H9 (cell line): ENCODE measurements around the gene SH3RF3. TPM values are rescaled to one million over a fixed set of nuclear protein-coding genes. Genes with fewer than 3 reads are reported as not detected.

Source experiments
- DNase-seq: peaks from one replicate; pipeline ENCODE4 v3.0.0-alpha.2; 2017
- H2AFZ ChIP-seq: one replicate; pipeline ENCODE4 v1.6.1; 2013; ENCODE audit warnings: mild to moderate bottlenecking, low read length, control low read depth, moderate library complexity
- H2AK5ac ChIP-seq: 2 replicates; pipeline ENCODE4 v1.6.1; 2013; ENCODE audit warnings: low read length, control low read depth, mixed read lengths; ENCODE audit not compliant: insufficient read length
- H2BK120ac ChIP-seq: one replicate; pipeline ENCODE4 v1.6.1; 2013; ENCODE audit warnings: low read depth, mild to moderate bottlenecking, low read length, control low read depth, inconsistent platforms; ENCODE audit not compliant: poor library complexity, severe bottlenecking
- H2BK12ac ChIP-seq: 2 replicates; pipeline ENCODE4 v1.6.1; 2013; ENCODE audit warnings: low read length, control low read depth, mixed read lengths, low read depth; ENCODE audit not compliant: insufficient read length
- H2BK15ac ChIP-seq: 2 replicates; pipeline ENCODE4 v1.6.1; 2013; ENCODE audit warnings: low read depth, low read length, control low read depth
- H2BK20ac ChIP-seq: one replicate; pipeline ENCODE4 v1.6.1; 2013; ENCODE audit warnings: low read depth, mild to moderate bottlenecking, low read length, control low read depth, inconsistent platforms; ENCODE audit not compliant: poor library complexity, severe bottlenecking
- H2BK5ac ChIP-seq: 2 replicates; pipeline ENCODE4 v1.6.1; 2013; ENCODE audit warnings: low read length, control low read depth, mixed read lengths; ENCODE audit not compliant: insufficient read length
- H3K14ac ChIP-seq: 2 replicates; pipeline ENCODE4 v1.6.1; 2013; ENCODE audit warnings: low read length, control low read depth; ENCODE audit not compliant: insufficient read depth
- H3K18ac ChIP-seq: 2 replicates; pipeline ENCODE4 v1.6.1; 2013; ENCODE audit warnings: low read depth, mild to moderate bottlenecking, mixed read lengths, low read length, control low read depth; ENCODE audit not compliant: insufficient read length
- H3K23ac ChIP-seq: 2 replicates; pipeline ENCODE4 v1.6.1; 2013; ENCODE audit warnings: low read length, control low read depth, mixed read lengths, low read depth; ENCODE audit not compliant: insufficient read length
- H3K23me2 ChIP-seq: 2 replicates; pipeline ENCODE4 v1.6.1; 2013; ENCODE audit warnings: low read depth, mild to moderate bottlenecking, mixed read lengths, low read length, control low read depth; ENCODE audit not compliant: insufficient read length, poor library complexity, severe bottlenecking
- H3K27ac ChIP-seq: 2 replicates; pipeline ENCODE4 v1.5.1; 2013; ENCODE audit warnings: low read length, control low read depth, mixed read lengths, low read depth; ENCODE audit not compliant: insufficient read length
- H3K27me3 ChIP-seq: 2 replicates; pipeline ENCODE4 v1.6.1; 2013; ENCODE audit warnings: low read length, control low read depth, inconsistent platforms; ENCODE audit not compliant: insufficient read depth
- H3K4ac ChIP-seq: 2 replicates; pipeline ENCODE4 v1.6.1; 2013; ENCODE audit warnings: low read depth, mild to moderate bottlenecking, control low read depth, inconsistent platforms, low read length, moderate library complexity
- H3K4me1 ChIP-seq: 2 replicates; pipeline ENCODE4 v1.6.1; 2013; ENCODE audit warnings: low read length, control low read depth, inconsistent platforms; ENCODE audit not compliant: insufficient read depth
- H3K4me2 ChIP-seq: 2 replicates; pipeline ENCODE4 v1.6.1; 2013; ENCODE audit warnings: low read length, control low read depth, mixed read lengths; ENCODE audit not compliant: insufficient read length, insufficient read depth
- H3K56ac ChIP-seq: 2 replicates; pipeline ENCODE4 v1.6.1; 2013; ENCODE audit warnings: low read depth, mild to moderate bottlenecking, mixed read lengths, low read length, control low read depth; ENCODE audit not compliant: insufficient read length
- H3K79me1 ChIP-seq: 2 replicates; pipeline ENCODE4 v1.6.1; 2013; ENCODE audit warnings: low read depth, mild to moderate bottlenecking, moderate library complexity, low read length, control low read depth, inconsistent platforms; ENCODE audit not compliant: insufficient read depth, poor library complexity, severe bottlenecking
- H3K79me2 ChIP-seq: 2 replicates; pipeline ENCODE4 v1.6.1; 2013; ENCODE audit warnings: low read length, control low read depth, inconsistent platforms; ENCODE audit not compliant: insufficient read depth
- H3K9ac ChIP-seq: 2 replicates; pipeline ENCODE4 v1.6.1; 2013; ENCODE audit warnings: low read length, control low read depth, mixed read lengths; ENCODE audit not compliant: insufficient read length; ENCODE audit errors: extremely low read depth
- H3K9me3 ChIP-seq: one replicate; pipeline ENCODE4 v1.6.1; 2013; ENCODE audit warnings: low read depth, low read length, inconsistent platforms; ENCODE audit not compliant: control insufficient read depth
- H3T11ph ChIP-seq: one replicate; pipeline ENCODE4 v1.6.1; 2013; ENCODE audit warnings: mild to moderate bottlenecking, low read length, control low read depth, inconsistent platforms
- H4K20me1 ChIP-seq: one replicate; pipeline ENCODE4 v1.6.1; 2013; ENCODE audit not compliant: control insufficient read depth, insufficient read length, insufficient read depth
- H4K5ac ChIP-seq: 2 replicates; pipeline ENCODE4 v1.6.1; 2013; ENCODE audit warnings: low read depth, mild to moderate bottlenecking, mixed read lengths, low read length, control low read depth; ENCODE audit not compliant: insufficient read length
- H4K8ac ChIP-seq: replicated peaks from 2 replicates; pipeline ENCODE4 v1.6.1; 2013; ENCODE audit warnings: low read length, control low read depth, mixed read lengths, low read depth; ENCODE audit not compliant: insufficient read length
- H4K91ac ChIP-seq: 2 replicates; pipeline ENCODE4 v1.6.1; 2013; ENCODE audit warnings: low read depth, mild to moderate bottlenecking, moderate library complexity, mixed read lengths, low read length, control low read depth; ENCODE audit not compliant: insufficient read length
- H3K27ac Mint-ChIP-seq, 3 experiments: 2 replicates in 2 of 3; 3 replicates in 1 of 3; pipeline ENCODE4 v1.8.0; 2020 to 2021; ENCODE audit warnings: mixed read lengths in 3 of 3, mild to moderate bottlenecking in 1 of 3, moderate library complexity in 1 of 3
- H3K27me3 Mint-ChIP-seq: 2 replicates; pipeline ENCODE4 v1.8.0; 2021; ENCODE audit warnings: low read depth, mild to moderate bottlenecking, moderate library complexity, mixed read lengths
- H3K36me3 Mint-ChIP-seq, 3 experiments: 2 replicates in 2 of 3; 3 replicates in 1 of 3; pipeline ENCODE4 v1.8.0; 2020 to 2021; ENCODE audit warnings: low read depth in 3 of 3, mixed read lengths in 3 of 3; ENCODE audit not compliant: insufficient read depth in 1 of 3
- H3K4me1 Mint-ChIP-seq, 2 experiments: 2 replicates each; pipeline ENCODE4 v1.8.0; 2020; ENCODE audit warnings: mixed read lengths in 2 of 2
- H3K4me3 Mint-ChIP-seq, 2 experiments: 2 replicates in 1 of 2; 3 replicates in 1 of 2; pipeline ENCODE4 v1.8.0; 2020 to 2021; ENCODE audit warnings: mild to moderate bottlenecking in 2 of 2, mixed read lengths in 2 of 2, moderate library complexity in 1 of 2
- H3K9me3 Mint-ChIP-seq, 2 experiments: 2 replicates in 1 of 2; 3 replicates in 1 of 2; pipeline ENCODE4 v1.8.0; 2020; ENCODE audit warnings: mild to moderate bottlenecking in 2 of 2, mixed read lengths in 2 of 2, moderate library complexity in 1 of 2
- WGBS: extraction: QIAGEN DNeasy Blood & Tissue Kit; methylation state at CpG from one replicate; pipeline ENCODE4 v1.1.7; 2013; ENCODE audit warnings: missing lambda C conversion rate, low lambda C conversion rate, mixed read lengths; ENCODE audit not compliant: insufficient read length; ENCODE audit errors: extremely low coverage; 5-methylcytosine and 5-hydroxymethylcytosine counted together
- total RNA-seq: library from RNA; stranded (reverse); gene quantifications from 2 replicates; pipeline ENCODE4 v1.2.1, GENCODE V29; 2021
- TF ChIP-seq, protein P1 (sequence below): fragments of 200-600 bp; sonication (generic); conservative IDR thresholded peaks from 3 replicates; pipeline ENCODE4 v1.8.0; 2021; ENCODE audit warnings: antibody characterized with exemption, mild to moderate bottlenecking

The SH3RF3 gene
- total RNA-seq, 1 experiment from 2014 or later, result 0.46 TPM

DNA sequence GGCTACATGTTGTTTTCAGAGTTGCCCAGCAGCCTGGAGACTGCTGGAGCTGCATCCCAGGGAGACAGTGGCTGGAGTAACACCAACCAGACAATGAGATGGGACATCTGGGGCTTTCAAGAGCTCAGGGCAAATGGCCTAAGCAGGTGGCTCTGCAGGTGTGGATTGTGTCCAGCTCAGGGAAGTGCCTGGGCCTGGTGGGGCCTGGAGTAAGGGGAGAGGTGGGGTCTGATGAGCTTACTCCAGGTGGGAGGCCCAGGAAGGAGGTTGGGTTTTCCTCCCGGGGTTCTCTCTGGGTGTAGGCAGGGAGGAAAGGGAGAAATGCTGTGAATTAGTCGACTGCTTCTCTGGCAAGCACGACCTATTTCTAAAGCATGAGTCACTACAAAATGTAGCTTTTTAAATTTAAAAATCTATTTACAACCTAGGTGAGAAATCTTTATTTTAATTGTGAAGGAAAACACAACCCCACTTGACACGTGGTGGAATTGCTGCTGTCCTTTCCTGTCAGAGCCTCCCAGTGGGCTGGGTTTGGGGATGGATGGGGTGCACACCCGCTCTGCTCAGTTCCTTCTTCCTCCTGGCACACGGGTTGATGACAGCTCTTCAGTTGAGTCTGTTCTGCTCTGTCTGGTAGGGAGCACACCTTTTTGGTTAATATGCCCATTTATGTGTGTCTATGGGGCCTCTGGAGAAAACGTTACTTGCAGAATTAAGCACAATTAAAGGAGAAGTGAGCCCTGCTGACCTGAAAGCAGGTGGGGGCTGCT is 81.6 kb downstream of the SH3RF3 start:
- peaks cover 18 to 31% of the 10 kb centered on the region in 2 experiments for H3K4me1 Mint-ChIP-seq

More for the DNA sequence above, 81.6 kb downstream of the SH3RF3 start:
- Histone ChIP-seq H3K79me2 (no peaks in the 10 kb centered on the region), H4K20me1 (no peaks in the 10 kb centered on the region), H2BK20ac (no peak overlapping the region), H3K14ac (no peak overlapping the region), H2BK12ac (no peak overlapping the region), H3K4ac (no peak overlapping the region), H3K23me2 (peaks cover 2% of the 10 kb centered on the region), H3K9me3 (no peaks in the 10 kb centered on the region), H2BK15ac (no peak overlapping the region), H3K56ac (no peak overlapping the region), H4K5ac (no peak overlapping the region), H2AFZ (no peak overlapping the region), H3K23ac (no peak overlapping the region), H3K4me1 (peaks cover 4% of the 10 kb centered on the region; the same call in 1 of the 2 replicates), H3K9ac (no peak overlapping the region), H2BK120ac (no peak overlapping the region), H3K4me2 (no peak overlapping the region), H4K8ac (no peak overlapping the region), H2AK5ac (no peak overlapping the region), H3K79me1 (no peaks in the 10 kb centered on the region), H4K91ac (no peak overlapping the region), H3K27ac (no peak overlapping the region), H3T11ph (no peak overlapping the region), H3K27me3 (no peaks in the 10 kb centered on the region), H3K18ac (no peak overlapping the region), H2BK5ac (no peak overlapping the region)
- WGBS, result no CpG with 5 or more reads among the region's 7 CpGs
- no peaks in the 10 kb centered on the region for H3K36me3 Mint-ChIP-seq
- H3K9me3 Mint-ChIP-seq, result no peaks in the 10 kb centered on the region
- no peak overlapping the region for H3K4me3 Mint-ChIP-seq
- H3K27ac Mint-ChIP-seq, result peak overlapping the region in 1 of 3 experiments; percentile 69; a peak in 2 of 7 replicates
- TF ChIP-seq, protein P1, sequence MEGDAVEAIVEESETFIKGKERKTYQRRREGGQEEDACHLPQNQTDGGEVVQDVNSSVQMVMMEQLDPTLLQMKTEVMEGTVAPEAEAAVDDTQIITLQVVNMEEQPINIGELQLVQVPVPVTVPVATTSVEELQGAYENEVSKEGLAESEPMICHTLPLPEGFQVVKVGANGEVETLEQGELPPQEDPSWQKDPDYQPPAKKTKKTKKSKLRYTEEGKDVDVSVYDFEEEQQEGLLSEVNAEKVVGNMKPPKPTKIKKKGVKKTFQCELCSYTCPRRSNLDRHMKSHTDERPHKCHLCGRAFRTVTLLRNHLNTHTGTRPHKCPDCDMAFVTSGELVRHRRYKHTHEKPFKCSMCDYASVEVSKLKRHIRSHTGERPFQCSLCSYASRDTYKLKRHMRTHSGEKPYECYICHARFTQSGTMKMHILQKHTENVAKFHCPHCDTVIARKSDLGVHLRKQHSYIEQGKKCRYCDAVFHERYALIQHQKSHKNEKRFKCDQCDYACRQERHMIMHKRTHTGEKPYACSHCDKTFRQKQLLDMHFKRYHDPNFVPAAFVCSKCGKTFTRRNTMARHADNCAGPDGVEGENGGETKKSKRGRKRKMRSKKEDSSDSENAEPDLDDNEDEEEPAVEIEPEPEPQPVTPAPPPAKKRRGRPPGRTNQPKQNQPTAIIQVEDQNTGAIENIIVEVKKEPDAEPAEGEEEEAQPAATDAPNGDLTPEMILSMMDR, result no peak
- peaks cover 8% of the 10 kb centered on the region for H3K27me3 Mint-ChIP-seq
- DNase-seq, result no peak
